ENCODE results near the gene ADAM29. TPM values are rescaled to one million over a fixed set of nuclear protein-coding genes. Genes with fewer than 3 reads are reported as not detected.
"Not testable (repeated sequence)": the region's sequence is repeated elsewhere in the genome, so short reads cannot be mapped to it uniquely, and the experiment has no call there.

Gene ADAM29
- polyA plus RNA-seq, 6 donors from 2014 or later = 0.16 to 0.29 TPM; not detected in 4

DNA sequence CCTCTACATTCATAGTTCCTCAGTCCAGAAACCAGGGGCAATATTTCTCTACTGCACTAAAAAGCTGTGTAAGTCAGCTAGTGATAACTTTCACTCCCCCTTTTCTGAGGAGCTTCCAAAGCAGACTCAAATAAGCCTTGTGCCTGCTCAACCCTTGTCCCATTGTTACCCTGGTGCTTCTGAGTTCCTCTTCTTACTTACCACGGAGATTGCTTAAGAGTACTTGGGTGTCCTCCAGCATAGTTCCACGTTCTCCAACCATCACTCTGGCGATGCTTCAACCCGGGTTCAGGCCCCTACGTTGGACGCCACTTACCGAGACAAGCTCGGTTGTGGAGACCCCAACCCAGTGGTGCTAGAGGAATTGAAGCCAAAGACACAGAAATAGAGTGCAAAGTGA, 71.6 kb downstream of the ADAM29 start:
- ATAC-seq (ENCODE audit: low read depth in 2 of 2) (no peak), DNase-seq (no peak)
- Mint-ChIP-seq H3K4me1 (no peaks in the 10 kb centered on the region), H3K27ac (no peak overlapping the region), H3K27me3 (no peaks in the 10 kb centered on the region), H3K36me3 (peaks cover 0 to 4% of the 10 kb centered on the region in 2 donors), H3K4me3 (no peak overlapping the region), H3K9me3 (peaks cover 5 to 26% (median 17%) of the 10 kb centered on the region in 7 donors)

DNA sequence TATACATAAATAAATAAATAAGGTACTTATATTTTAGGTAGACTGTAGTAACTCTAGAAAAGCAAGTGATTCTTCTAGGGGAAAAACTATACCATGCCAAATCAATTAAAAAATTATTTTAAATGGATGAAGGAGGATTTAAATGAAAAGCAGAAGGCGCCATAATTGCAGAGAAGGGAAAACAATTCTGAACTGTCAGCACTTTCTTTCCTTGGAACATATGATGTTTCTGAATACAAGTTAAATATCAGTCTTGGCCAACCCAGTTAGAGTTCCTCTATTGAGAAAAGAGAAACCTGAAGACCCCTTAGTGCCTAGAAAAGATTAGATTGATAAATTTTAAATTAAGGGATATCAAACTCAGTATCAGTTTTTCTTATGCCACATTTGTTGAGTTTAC, 75.8 kb downstream of the ADAM29 start:
- DNase-seq (no peak), ATAC-seq (ENCODE audit: low read depth in 2 of 2) (no peak)
- H3K27me3 Mint-ChIP-seq = no peaks in the 10 kb centered on the region
- no peak overlapping the region for H3K4me3 Mint-ChIP-seq
- H3K27ac Mint-ChIP-seq = no peak overlapping the region
- no peaks in the 10 kb centered on the region for H3K36me3 Mint-ChIP-seq
- no peaks in the 10 kb centered on the region for H3K4me1 Mint-ChIP-seq
- H3K9me3 Mint-ChIP-seq = peaks cover under 1 to 8% (median 4%) of the 10 kb centered on the region in 7 donors

DNA sequence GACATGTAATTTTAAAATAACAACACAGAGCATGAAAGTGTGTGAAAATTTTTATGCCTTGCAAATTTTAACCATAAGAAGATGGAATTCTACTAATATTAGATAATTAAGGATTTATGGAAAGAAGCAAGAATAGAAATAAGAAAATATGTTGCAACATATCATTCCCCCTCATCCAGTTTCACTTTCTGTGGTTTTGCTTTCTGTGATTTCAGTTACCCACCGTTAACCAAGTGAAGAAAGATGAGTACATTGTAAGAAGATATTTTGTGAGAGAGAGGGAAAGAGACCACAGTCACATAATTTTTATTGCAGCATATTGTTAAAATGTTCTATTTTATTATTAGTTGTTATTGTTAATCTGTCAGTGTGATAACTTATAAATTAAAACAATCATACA, 77.9 kb downstream of the ADAM29 start:
- Mint-ChIP-seq H3K36me3 (no peaks in the 10 kb centered on the region), H3K4me1 (no peaks in the 10 kb centered on the region)

GRCh38 chr4:174999407-174999806, 81.2 kb downstream of the ADAM29 start:
- Mint-ChIP-seq H3K4me3 (no peak overlapping the region), H3K27me3 (no peaks in the 10 kb centered on the region), H3K27ac (peak overlapping the region in 1 of 6 donors; percentile 19), H3K4me1 (no peaks in the 10 kb centered on the region), H3K9me3 (peaks cover 0 to 12% (median 3%) of the 10 kb centered on the region in 7 donors), H3K36me3 (no peaks in the 10 kb centered on the region)
- ATAC-seq (ENCODE audit: low read depth in 2 of 2) = no peak
- DNase-seq = no peak

More for the DNA sequence above, 77.9 kb downstream of the ADAM29 start:
- Mint-ChIP-seq H3K4me3 (no peak overlapping the region), H3K9me3 (peaks cover 2 to 10% (median 4%) of the 10 kb centered on the region in 7 donors), H3K27me3 (no peaks in the 10 kb centered on the region), H3K27ac (no peak overlapping the region)
- ATAC-seq (ENCODE audit: low read depth in 2 of 2) (no peak), DNase-seq (no peak)

GRCh38 chr4:175017751-175018150, 99.6 kb downstream of the ADAM29 start:
- no peak overlapping the region for H3K4me3 Mint-ChIP-seq
- ATAC-seq (ENCODE audit: low read depth in 2 of 2) (no peak), DNase-seq (no peak)
- no peaks in the 10 kb centered on the region for H3K27me3 Mint-ChIP-seq
- H3K9me3 Mint-ChIP-seq = peaks cover 0 to 12% (median 4%) of the 10 kb centered on the region in 7 donors
- H3K4me1 Mint-ChIP-seq = no peaks in the 10 kb centered on the region
- peaks cover 0 to 7% of the 10 kb centered on the region in 2 donors for H3K36me3 Mint-ChIP-seq
- no peak overlapping the region for H3K27ac Mint-ChIP-seq

DNA sequence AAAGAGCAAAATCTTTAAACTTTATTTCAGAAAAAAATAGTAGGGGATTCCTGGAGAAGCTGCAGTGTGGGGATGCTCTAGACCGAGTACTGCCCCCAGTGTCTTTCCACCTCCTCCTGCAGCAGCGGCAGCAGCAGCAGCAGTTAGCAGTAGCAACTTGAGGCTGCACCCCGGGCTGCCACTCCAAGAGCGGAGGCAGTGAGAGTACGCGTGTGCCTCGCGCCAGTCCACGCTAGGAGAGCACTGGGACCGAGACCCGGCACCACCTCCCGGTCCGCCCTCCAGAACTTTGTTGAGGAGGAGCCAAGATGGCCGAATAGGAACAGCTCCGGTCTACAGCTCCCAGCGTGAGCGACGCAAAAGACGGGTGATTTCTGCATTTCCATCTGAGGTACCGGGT, 101.3 kb downstream of the ADAM29 start:
- DNase-seq; ATAC-seq (ENCODE audit: low read depth in 2 of 2); H3K4me3 Mint-ChIP-seq; H3K27me3 Mint-ChIP-seq; H3K27ac Mint-ChIP-seq; H3K36me3 Mint-ChIP-seq; H3K4me1 Mint-ChIP-seq: not testable (repeated sequence)
- H3K9me3 Mint-ChIP-seq = peaks cover 0 to 12% (median 4%) of the 10 kb centered on the region in 7 donors

Other genes with a start within 250 kb of the ADAM29 start
- gene GLRA3, start 89.1 kb upstream of the ADAM29 start, polyA plus RNA-seq (ENCODE audit: low read depth in 6 of 6) = under 1 TPM in 1 of 6 donors, not detected in 5; 0.04 TPM

Measured in naive B cell (primary cell).